Activated CD4-positive, alpha-beta T cell treated with anti-CD3 and anti-CD28 coated beads, Interleukin-2, Interleukin-4, amounts not matched to agents 100 ng/mL and 50 ng/mL, durations not matched to agents 16 hours and 8 hours (primary cell): ENCODE measurements around the gene PLA2R1.

Experiments
- DNase-seq: peaks from one replicate; pipeline ENCODE4 v3.0.0-alpha.2; 2020; ENCODE audit warnings: low spot score

Gene PLA2R1

DNA sequence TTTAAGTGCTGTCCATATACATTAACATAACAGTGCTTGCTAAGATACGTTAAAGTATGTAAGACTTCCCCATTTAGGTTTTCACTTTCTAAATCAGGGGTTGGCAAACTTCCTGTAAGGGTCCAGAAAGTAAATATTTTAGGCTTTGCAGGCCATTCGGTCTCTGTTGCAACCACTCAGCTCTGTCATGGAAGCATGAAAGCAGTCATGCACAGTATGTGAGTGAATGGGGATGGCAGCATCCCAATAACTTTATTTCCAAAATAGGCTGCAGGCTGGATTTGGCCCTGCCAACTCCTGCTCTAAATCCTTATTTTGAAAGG is 128.7 kb downstream of the PLA2R1 start:
- DNase-seq, result no peak

DNA sequence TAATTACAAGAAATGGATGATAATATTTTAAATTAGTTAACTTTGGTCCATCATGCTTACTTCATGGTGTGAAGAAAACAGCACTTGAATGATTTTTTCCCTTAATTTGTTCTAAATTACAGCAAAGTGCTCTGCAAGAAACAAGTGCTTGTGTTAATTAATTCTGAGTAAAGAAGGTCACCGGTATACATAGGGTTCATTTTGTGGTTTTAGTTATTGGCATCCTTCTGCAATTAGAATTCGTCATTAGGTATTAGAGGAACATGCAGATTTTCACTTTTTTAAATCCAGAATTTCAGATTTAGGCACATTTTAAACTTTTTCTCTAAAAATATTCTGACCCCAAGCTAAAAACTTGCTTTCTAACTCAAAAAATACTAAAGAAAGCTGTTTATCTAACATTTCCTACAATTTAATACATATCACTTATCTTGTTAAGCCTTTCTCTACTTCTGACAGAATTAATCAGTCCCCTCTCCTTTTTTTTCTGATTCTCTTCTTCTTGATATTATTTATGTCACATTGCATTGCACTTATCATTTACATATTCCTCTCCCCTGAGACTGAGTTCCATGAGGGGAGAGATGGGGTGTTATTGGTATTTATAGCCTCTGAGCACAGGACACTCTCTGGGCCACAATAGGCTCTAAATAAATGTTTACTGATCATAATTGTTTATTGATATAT is 129.2 kb downstream of the PLA2R1 start:
- no peak for DNase-seq

DNA sequence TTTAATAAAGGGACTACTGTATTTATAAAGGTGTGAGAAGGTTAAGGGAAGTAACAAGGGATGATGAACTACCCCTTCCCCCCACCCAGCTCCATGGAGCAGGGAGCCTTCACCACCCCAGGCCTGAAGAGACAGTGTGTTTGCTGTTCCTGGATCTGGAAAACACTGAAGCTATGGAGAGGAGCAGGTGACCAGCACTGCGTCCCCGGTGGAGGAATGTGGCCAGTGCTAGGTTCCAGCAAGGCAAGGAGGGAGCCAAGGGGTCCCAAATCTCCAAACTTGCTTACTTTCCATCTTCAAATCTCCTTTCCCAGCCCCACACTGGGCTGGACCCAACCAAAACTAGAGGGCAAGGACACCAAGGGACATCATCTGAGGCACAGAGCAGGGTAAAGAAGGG is 135.7 kb downstream of the PLA2R1 start:
- no peak for DNase-seq

DNA sequence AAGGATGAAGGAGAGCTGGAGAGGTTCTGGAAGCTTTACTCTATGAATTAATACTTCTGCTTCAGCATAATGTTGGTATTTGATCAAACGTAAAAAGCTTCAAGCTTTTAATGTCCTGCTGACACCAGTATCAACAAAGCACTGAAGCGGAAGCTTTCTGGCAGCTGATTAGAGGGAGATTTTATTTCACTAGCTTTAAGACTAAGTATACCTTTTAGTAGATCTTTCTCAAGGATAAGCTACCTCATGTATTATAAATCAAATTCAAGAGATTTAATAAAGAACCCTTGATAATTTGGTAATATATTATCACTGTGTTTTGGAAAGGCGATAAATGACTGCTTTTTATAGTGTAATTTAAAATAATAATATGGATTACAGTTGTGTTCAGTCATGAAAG is 136.4 kb downstream of the PLA2R1 start:
- DNase-seq, result no peak

DNA sequence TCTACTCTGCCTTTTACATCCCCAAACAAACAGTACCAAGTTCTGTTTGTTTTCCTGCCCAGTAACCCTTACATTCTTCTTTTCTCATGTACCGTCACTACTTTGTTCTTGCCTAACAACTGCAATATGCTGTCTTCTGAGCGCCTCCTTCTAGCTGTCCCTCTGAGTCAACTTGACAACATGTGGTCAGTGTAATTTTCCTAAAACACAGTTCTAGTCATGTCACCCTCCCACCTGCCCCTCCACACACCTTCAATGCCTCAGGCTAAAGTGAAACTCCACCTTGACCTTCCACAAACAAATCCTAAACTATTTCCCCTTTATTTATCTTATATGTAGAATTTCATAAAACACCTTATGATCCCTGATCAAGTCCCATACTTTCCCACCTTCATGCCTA is 139.9 kb downstream of the PLA2R1 start:
- DNase-seq, result no peak

DNA sequence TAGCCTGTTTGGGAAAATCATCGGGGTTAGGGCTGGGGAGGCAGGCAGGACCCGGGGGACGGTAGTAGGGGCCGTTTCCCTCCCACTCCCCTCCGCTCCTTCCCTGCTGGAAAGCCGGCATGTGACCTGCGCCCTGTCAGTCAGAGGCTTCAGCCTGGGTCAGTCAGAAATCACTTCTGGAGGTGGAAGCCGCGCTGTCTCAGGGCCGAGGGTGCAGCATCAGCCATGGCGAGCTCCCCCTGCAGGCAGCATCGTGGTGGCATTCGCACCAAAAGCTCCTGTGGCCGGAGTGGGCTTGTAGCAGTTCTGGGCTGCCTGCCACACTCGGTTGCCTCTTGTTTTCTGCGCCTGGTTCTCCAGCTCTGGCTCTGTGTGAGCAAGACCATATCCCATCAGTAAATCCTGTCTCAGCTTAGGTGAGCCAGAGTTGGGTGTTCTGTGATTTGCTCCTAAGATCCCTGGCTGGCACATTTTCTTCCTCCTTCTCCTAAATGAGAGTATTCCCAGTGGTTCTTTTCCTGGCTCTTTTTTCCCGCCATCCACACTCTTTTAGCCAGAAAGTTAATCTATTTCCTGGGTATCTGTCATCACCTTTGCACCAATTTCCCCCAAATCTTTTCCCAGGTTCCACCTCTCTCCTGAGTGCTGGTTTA is 140.5 kb downstream of the PLA2R1 start:
- peak; percentile 79 for DNase-seq

DNA sequence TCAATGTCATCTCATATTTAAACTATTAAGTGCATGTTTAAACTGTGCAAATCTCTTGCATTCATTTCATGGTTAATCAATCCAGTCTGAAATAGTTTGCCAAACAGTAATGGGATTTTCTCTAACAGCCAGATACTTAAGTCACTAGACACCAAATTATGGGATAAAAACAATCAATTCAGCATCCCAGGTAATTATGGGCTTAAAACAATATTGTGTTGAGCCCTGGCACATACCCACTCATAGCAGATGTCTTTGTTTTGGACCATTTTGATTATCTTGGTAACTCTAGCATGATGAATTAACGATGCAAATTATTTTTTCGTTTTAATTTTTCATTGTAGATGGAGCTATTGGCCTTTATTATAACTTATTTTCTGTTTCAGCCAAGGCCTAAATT is 145.9 kb downstream of the PLA2R1 start:
- no peak for DNase-seq

DNA sequence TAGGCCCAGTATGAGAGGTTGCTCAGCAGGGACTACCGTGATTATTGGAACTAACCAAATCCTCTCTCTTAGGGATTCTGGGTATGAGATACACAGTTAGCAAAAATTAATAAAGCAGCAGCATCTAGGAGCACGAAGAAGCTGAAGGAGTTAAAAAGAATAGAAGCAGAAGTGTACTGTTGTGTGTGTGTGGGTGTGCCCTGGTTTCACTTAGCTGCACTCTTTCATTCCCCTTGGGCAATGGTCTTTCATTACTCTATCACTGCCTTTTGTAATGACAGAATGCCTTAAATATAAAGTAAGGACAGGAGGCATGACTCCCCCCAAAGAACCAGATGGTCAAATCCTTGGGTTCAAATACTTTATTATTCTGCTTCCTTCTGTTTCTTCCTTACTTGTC is 148.5 kb downstream of the PLA2R1 start:
- DNase-seq, result no peak

DNA sequence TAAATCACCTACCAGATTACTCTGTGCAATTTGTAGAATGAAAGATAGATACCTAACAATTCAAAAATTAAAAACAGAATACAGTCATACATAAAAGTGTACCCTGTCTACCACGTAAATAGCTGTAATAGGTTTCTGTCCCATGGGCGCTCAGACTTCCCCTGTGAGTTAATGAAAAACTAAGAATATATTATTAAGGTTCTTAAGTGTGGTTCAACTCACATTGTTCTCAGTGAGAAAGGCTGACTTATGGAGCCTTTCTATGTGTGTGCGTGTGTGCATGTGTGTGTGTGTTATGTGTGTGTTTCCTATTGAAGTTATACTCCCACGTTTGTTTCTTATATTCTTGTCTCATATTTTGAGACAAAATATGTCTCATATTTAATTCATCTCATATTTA is 149.8 kb downstream of the PLA2R1 start:
- no peak for DNase-seq

DNA sequence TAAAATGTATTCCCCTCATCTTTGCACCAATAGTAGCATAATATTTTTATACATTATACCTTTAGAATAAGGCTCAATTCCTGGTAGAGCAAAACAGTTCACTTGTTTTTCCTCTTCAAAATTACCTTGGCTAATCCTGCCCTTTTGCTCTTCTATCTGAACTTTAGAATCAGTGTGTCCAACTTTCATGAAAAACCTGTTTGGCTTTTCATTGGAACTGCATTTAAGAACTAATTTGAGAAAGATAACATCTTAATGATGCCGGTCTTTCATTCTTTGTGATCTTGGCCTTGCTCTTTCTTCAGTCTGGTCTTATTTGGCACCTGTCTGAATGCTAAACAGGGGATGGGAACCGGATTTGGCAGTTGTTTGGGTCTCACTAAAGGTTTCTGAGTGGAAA is 151.5 kb downstream of the PLA2R1 start:
- no peak for DNase-seq

DNA sequence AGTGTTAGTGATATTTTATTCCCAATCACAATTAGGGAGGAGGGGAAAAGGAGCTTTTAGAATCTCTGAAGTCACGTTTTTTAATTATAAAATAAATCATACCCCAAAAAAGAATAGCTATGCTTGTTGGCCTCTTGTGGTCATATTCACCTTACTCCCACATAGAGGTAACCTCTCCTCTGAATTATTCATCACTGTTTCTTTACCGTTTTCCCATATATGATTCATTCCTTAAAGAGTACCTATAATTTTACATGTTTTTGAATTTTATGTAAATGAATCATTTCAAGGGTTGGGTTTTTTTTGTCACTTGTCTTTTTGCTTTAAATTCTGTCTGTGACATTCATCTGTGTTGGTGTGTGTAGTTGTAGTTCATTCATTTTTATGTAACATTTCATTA is 153.8 kb downstream of the PLA2R1 start:
- no peak for DNase-seq

DNA sequence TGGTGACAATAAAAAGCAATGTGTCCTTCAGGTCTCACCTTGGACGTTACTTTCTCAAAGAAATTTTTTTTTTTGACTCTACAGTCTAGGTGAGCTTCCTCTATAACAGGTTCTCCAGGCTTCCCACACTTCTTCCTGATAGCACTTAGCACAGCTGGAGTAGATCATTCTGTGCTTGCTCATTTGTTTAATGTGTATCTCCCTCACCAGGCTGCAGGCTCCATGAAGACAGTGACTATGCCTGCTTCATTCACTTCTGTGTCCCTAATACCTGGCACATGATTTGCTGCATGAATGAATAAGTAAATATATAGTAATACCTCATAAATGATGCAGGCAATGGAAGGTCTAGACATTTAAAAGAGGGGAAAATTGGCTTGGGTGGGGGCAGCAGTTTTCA is 154.5 kb downstream of the PLA2R1 start:
- DNase-seq, result no peak

DNA sequence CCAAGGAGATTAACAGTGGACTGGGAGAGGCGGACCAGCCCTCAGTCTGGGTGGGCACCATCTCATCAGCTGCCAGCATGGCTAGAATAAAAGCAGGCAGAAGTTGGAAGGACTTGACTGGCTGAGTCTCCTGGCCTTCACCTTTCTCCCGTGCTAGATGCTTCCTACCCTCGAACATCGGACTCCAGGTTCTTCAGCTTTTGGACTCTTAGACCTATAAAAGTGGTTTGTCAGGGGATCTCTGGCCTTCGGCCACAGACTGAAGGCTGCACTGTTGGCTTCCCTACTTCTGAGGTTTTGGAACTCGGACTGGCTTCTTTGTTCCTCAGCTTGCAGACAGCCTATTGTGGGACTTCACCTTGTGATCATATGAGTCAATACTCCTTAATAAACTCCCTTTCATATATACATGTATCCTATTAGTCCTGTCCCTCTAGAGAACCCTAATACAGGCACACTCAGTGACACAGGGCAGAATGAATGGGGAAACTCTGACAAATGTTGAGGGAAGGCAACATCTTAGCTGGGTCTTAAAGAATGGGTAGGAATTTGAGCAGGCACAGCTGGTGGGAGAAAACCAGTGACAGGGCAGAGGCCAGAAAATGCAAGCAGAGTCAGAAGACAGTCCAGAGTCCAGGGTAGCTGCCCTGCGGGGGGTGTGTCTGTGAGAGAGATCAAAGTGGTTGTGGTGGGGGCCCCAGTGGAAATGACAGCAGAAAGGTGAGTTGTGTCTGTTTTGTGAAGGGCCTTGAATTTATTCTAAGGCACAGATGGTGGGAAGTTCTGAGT is 156.3 kb downstream of the PLA2R1 start:
- no peak for DNase-seq

DNA sequence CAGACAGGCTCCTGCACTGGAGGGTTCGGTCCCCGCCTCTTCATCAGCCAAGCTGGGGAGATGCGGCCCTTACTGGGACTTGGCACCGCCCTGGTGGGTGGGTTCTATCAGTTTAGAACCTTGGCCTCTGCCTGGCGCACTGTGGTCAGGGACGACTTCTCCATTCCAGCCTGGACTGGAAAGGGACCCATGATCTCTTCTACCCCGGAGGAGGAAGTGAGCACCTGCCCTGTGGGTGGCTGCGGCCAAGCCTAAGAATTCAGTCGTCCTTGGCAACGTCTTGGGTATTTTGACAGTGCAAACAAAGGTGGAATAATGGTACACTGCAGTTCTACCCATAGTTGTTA is 157.5 kb downstream of the PLA2R1 start:
- DNase-seq, result no peak

DNA sequence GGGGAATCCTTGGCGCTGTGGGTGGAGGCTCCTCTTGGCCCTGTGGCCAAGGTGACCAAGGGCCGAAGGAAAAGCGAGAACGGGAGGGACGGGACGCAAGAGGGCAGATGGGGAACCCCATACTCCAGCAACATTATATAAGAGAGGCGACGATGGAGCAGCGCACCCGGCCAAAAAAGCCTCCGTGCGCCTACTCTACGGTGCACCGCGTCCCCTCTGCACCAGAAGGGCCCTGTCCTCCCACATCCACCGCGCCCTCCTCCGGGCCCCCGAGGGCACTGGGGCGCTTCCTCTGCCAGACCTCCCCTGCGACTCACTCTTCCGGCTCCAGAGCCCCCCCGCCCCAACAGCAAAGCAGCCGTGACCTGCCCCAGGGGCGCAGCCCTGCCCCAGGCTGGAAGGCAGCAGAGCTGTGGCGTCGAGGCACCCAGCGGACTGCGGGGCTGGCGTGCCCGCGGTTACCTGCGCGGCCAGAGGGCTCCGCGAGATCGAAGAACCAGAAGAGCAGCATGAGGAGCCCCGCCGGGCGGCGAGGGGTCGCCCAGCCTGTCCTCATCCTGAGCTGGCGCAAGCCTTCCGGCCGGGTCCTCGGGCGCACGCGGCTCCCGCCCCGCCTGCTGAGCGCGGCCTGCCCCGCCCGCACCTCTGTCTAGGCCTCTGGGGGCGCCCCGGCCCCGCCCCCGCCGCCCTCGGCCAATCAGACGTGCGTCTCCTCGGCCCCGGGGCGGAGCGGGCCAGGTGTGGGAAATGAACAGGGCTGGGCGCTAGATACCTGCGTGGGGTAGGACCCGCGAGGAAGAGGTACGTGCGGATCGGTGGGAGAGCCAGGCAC is 158.1 kb downstream of the PLA2R1 start, which contains the start of gene LY75:
Gene LY75, minus strand, starts transcription at position 630 of the 832 bp plus-strand sequence.
- DNase-seq, result peak; percentile 76

DNA sequence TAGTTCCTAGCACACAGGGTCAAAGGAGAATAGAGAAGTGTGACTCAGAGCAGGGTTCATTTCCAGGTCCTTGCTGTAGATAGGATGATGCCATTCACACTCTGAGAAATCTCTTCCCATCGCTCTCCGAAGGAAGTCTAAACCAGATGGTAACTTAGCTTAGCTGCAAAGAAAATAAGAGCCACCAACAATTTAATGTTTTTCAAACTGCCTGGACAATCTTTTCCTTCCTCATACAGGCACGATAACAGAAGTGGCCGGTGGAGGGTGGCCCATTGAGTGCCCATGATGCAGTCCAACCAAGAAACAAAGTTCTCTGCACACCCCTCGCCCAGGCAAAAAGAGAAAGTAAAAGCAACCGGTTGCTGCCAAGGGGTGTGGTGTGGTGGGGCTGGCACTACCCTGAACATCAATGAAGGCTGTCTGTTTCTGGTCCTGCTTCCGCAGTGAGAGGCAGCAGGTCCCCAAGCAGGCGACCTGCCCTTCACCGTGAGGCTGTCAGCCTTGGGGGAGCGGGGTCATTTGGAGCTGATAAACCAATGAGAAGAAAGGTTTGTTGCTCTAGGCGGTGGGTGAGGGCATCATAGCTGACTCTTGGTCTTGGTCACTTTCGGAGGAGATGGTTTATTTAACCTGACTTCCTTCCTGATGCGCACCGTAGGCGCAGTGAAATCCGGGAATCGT is 158.8 kb downstream of the PLA2R1 start:
- DNase-seq, result peak; percentile 74

DNA sequence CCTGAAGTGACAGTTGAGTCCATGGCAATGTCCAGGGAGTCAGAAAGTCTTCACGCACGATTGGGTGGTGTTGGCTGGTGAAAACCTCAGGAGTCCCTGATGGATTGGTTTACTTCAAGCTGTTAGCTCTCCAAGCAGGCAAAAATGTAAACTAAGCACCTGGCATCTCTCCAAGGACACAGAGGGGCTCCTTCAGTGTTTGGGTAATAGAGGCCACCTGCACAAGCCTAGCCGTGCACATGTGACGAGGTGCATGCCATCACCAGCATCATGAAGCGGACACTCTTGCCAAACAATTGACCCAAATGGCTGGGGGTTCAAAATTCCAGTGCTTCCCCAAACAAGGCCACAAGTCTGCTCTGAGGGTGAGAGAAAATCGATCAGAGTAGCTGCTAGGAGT is 159.7 kb downstream of the PLA2R1 start:
- no peak for DNase-seq

DNA sequence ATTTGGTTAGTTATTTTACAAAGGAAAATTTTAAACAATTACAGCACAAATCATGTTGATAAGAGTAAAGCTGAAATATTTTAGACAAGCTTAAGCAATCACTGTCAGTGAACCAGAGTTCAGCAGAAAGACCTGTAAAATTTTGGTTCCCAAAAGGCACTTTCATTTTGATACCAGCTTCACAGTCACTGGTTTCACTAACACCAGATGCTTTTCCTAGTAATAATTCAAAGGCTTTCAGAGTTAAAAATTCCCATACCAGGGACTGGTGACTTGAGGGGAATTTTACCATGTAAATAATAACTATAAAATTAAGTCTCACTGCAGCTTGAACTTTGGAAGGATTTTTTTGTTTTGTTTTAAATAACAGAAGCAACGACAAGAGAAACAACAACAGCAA is 162.1 kb downstream of the PLA2R1 start:
- DNase-seq, result no peak

DNA sequence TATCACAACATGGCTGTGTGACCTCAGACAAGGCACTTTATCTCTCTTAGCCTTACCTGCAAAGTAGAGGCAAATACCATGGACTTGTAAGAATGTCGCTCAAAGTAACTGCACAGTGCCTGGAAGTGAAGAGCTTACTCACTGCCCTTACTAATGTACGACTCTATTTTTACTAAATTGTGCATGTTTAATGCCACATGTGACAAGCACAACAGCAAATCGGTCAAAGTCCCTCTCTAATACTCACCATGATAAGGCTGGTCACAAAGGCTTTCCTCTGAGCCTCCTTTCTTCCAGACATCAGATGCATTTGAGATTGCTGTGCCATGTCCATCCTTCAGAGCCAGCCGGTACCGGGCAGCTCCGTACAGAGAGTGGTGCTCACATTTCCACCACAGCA is 164.0 kb downstream of the PLA2R1 start:
- no peak for DNase-seq

DNA sequence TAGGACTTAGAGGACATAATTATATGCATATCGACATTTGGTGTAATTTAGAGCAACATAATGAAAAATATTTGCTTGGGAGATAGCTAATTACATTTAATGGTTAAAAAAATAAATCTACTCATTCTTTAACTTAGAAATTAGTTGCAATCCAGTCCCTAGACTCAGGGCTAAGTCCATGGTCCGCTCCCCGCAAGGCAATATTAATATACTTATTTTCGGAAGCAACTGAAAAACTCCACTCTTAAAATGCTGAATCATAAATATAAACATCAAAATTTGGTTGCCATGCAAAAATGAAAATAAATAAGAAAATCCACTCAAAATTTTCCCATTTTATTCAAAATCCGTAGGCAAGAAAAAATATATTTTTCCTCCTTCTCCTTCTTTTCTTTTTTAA is 164.7 kb downstream of the PLA2R1 start:
- no peak for DNase-seq

DNA sequence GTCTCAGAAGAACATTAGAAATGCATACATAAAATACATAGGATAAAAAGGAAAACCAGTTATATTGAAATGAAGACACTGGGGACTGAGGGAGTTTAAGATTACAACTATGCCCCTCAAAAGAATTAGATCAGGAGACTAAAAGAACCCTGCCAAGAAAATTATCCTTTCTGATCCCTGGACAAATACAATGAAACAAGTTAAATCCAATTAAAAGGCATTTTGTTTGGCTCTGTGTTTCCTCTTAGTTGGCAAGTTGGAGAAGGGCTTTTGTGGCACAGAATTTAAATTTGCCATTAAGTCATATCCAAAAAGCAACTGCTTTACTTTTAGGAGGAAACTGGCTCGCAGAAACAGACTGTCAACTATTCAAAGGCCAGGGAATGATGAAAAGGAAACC is 165.3 kb downstream of the PLA2R1 start:
- DNase-seq, result no peak
